ENCODE measurements around the gene COL7A1. TPM values are rescaled to one million over a fixed set of nuclear protein-coding genes. Genes with fewer than 3 reads are reported as not detected.
A peak's percentile ranks its signal among the peaks of the same experiment; 100 is the strongest.

The COL7A1 gene
- total RNA-seq, 3 donors from 2014 or later (not counting 1 experiment from before 2014, with no cell fraction given) = 0.54 to 1.7 (median 1.4) TPM

- no peaks in the 10 kb centered on the region for H3K27me3 Mint-ChIP-seq (ENCODE audit: low read depth in 2 of 2)
- intact Hi-C loops (cut with micrococcal nuclease) = no loop called here
- ATAC-seq = no peak
- Histone ChIP-seq H3K4me3 (ENCODE audit: low read length) (no peak overlapping the region), H3K36me3 (ENCODE audit: control insufficient read depth, insufficient read depth, low read length) (peaks cover 6% of the 10 kb centered on the region), H3K27ac (ENCODE audit: low read length) (no peak overlapping the region), H3K9me3 (ENCODE audit: control insufficient read depth, insufficient read depth, low read length) (no peaks in the 10 kb centered on the region), H3K27me3 (ENCODE audit: control insufficient read depth, insufficient read depth, low read length) (no peaks in the 10 kb centered on the region), H3K4me1 (ENCODE audit: control insufficient read depth, insufficient read depth, low read length) (peaks cover 13% of the 10 kb centered on the region)
- peaks cover 0 to 25% of the 10 kb centered on the region in 2 donors for H3K4me1 Mint-ChIP-seq
- no peak for TF ChIP-seq CTCF (IDR thresholded peaks at IDR 0.05)
- H3K36me3 Mint-ChIP-seq = no peaks in the 10 kb centered on the region
- 96% methylated on average over 8 of the region's 8 CpGs for WGBS (ENCODE audit: insufficient coverage)
- DNase-seq = no peak
- no peak overlapping the region for H3K4me3 Mint-ChIP-seq
- H3K9me3 Mint-ChIP-seq = no peaks in the 10 kb centered on the region
- H3K27ac Mint-ChIP-seq = no peak overlapping the region
These were observed 35.3 kb upstream of the COL7A1 start for GRCh38 chr3:48630407-48630806.

GRCh38 chr3:48629894-48630293 lies 34.8 kb upstream of the COL7A1 start:
- H3K36me3 ChIP-seq (ENCODE audit: control insufficient read depth, insufficient read depth, low read length) = peaks cover 6% of the 10 kb centered on the region
- no peaks in the 10 kb centered on the region for H3K9me3 Mint-ChIP-seq
- ATAC-seq (no peak), DNase-seq (no peak)
- no peak overlapping the region for H3K4me3 Mint-ChIP-seq
- no peaks in the 10 kb centered on the region for H3K9me3 ChIP-seq (ENCODE audit: control insufficient read depth, insufficient read depth, low read length)
- intact Hi-C loops (cut with micrococcal nuclease) = no loop called here
- H3K27me3 ChIP-seq (ENCODE audit: control insufficient read depth, insufficient read depth, low read length) = no peaks in the 10 kb centered on the region
- H3K4me1 Mint-ChIP-seq = peaks cover 0 to 21% of the 10 kb centered on the region in 2 donors
- H3K27ac Mint-ChIP-seq = no peak overlapping the region
- 96% methylated on average over 12 of the region's 12 CpGs for WGBS (ENCODE audit: insufficient coverage)
- H3K27ac ChIP-seq (ENCODE audit: low read length) = no peak overlapping the region
- H3K4me3 ChIP-seq (ENCODE audit: low read length) = no peak overlapping the region
- no peaks in the 10 kb centered on the region for H3K36me3 Mint-ChIP-seq
- H3K4me1 ChIP-seq (ENCODE audit: control insufficient read depth, insufficient read depth, low read length) = peaks cover 13% of the 10 kb centered on the region
- no peak for TF ChIP-seq CTCF (IDR thresholded peaks at IDR 0.05)
- H3K27me3 Mint-ChIP-seq (ENCODE audit: low read depth in 2 of 2) = no peaks in the 10 kb centered on the region

- Histone ChIP-seq H3K4me1 (ENCODE audit: control insufficient read depth, insufficient read depth, low read length) (no peaks in the 10 kb centered on the region), H3K4me3 (ENCODE audit: low read length) (no peak overlapping the region), H3K27ac (ENCODE audit: low read length) (no peak overlapping the region), H3K9me3 (ENCODE audit: control insufficient read depth, insufficient read depth, low read length) (no peaks in the 10 kb centered on the region), H3K27me3 (ENCODE audit: control insufficient read depth, insufficient read depth, low read length) (no peaks in the 10 kb centered on the region), H3K36me3 (ENCODE audit: control insufficient read depth, insufficient read depth, low read length) (peaks cover 6% of the 10 kb centered on the region)
- no peaks in the 10 kb centered on the region for H3K27me3 Mint-ChIP-seq (ENCODE audit: low read depth in 2 of 2)
- ATAC-seq = no peak
- no peak for DNase-seq
- H3K27ac Mint-ChIP-seq = peak overlapping the region in 1 of 2 donors; percentile 8
- H3K36me3 Mint-ChIP-seq = no peaks in the 10 kb centered on the region
- intact Hi-C loops (cut with micrococcal nuclease) = no loop called here
- TF ChIP-seq CTCF (IDR thresholded peaks at IDR 0.05) = no peak
- WGBS (ENCODE audit: insufficient coverage) = 94% methylated on average over 13 of the region's 13 CpGs
- peaks cover 0 to 7% of the 10 kb centered on the region in 2 donors for H3K4me1 Mint-ChIP-seq
- H3K4me3 Mint-ChIP-seq = no peak overlapping the region
- no peaks in the 10 kb centered on the region for H3K9me3 Mint-ChIP-seq
These were observed 33.3 kb upstream of the COL7A1 start for GRCh38 chr3:48628277-48629017.

GRCh38 chr3:48625600-48625999 lies 30.5 kb upstream of the COL7A1 start:
- no peaks in the 10 kb centered on the region for H3K27me3 Mint-ChIP-seq (ENCODE audit: low read depth in 2 of 2)
- Histone ChIP-seq H3K27ac (ENCODE audit: low read length) (no peak overlapping the region), H3K4me1 (ENCODE audit: control insufficient read depth, insufficient read depth, low read length) (no peaks in the 10 kb centered on the region), H3K9me3 (ENCODE audit: control insufficient read depth, insufficient read depth, low read length) (no peaks in the 10 kb centered on the region), H3K27me3 (ENCODE audit: control insufficient read depth, insufficient read depth, low read length) (no peaks in the 10 kb centered on the region), H3K36me3 (ENCODE audit: control insufficient read depth, insufficient read depth, low read length) (peaks cover 6% of the 10 kb centered on the region), H3K4me3 (ENCODE audit: low read length) (no peak overlapping the region)
- no peak for TF ChIP-seq CTCF (IDR thresholded peaks at IDR 0.05)
- DNase-seq (no peak), ATAC-seq (no peak)
- 92% methylated on average over 6 of the region's 6 CpGs for WGBS (ENCODE audit: insufficient coverage)
- H3K4me3 Mint-ChIP-seq = no peak overlapping the region
- H3K9me3 Mint-ChIP-seq = no peaks in the 10 kb centered on the region
- intact Hi-C loops (cut with micrococcal nuclease) = no loop called here
- H3K36me3 Mint-ChIP-seq = no peaks in the 10 kb centered on the region
- no peaks in the 10 kb centered on the region for H3K4me1 Mint-ChIP-seq
- no peak overlapping the region for H3K27ac Mint-ChIP-seq

Measured in natural killer cell (primary cell).